ENCODE results near the gene ADGB. TPM values are rescaled to one million over a fixed set of nuclear protein-coding genes. Genes with fewer than 3 reads are reported as not detected.
A peak's percentile ranks its signal among the peaks of the same experiment; 100 is the strongest.

ADGB gene
- total RNA-seq, 4 donors from 2014 or later, result not detected

- in situ Hi-C loops (cut with MboI; ENCODE audit: low sequenced_read_pairs in 4 of 4) (no loop called here), intact Hi-C loops (cut with DNase I; ENCODE audit: low total_unique reads) (loop anchor here (10.0 kb wide), 1 partner anchor 155 kb away; the partner anchor contains the start of gene RAB32)
- peak; percentile 72 to 77 for ATAC-seq
Observed at GRCh38 chr6:146700078-146700686, 101.4 kb downstream of the ADGB start.

GRCh38 chr6:146701632-146702031, 102.9 kb downstream of the ADGB start:
- no peaks in the 10 kb centered on the region for H3K27me3 ChIP-seq
- TF ChIP-seq CTCF (IDR thresholded peaks at IDR 0.05 in 4 of 5, conservative IDR thresholded peaks at IDR 0.05 in 1 of 5) (no peak), POLR2A (IDR thresholded peaks at IDR 0.05) (no peak)
- intact Hi-C loops (cut with DNase I; ENCODE audit: low total_unique reads), result loop anchor here (10.0 kb wide), 1 partner anchor 157 kb away; the partner anchor contains the start of gene RAB32
- in situ Hi-C loops (cut with MboI; ENCODE audit: low sequenced_read_pairs in 4 of 4), result no loop called here
- ATAC-seq (no peak), DNase-seq (no peak)
- no peak overlapping the region for H3K4me3 ChIP-seq
- H3K9me3 ChIP-seq, result no peaks in the 10 kb centered on the region
- no peak overlapping the region for H3K27ac ChIP-seq
- H3K36me3 ChIP-seq, result no peaks in the 10 kb centered on the region
- H3K4me1 ChIP-seq, result peaks cover 0 to 3% of the 10 kb centered on the region in 2 donors

More at GRCh38 chr6:146700078-146700686, 101.4 kb downstream of the ADGB start:
- DNase-seq, result peak; percentile 46 to 50
- H3K4me3 ChIP-seq, result no peak overlapping the region
- no peak overlapping the region for H3K27ac ChIP-seq
- no peaks in the 10 kb centered on the region for H3K9me3 ChIP-seq
- H3K36me3 ChIP-seq, result no peaks in the 10 kb centered on the region
- H3K4me1 ChIP-seq, result peaks cover 0 to 3% of the 10 kb centered on the region in 2 donors
- no peaks in the 10 kb centered on the region for H3K27me3 ChIP-seq
- TF ChIP-seq POLR2A (IDR thresholded peaks at IDR 0.05) (no peak), CTCF (IDR thresholded peaks at IDR 0.05 in 4 of 5, conservative IDR thresholded peaks at IDR 0.05 in 1 of 5) (peak; percentile 32 to 70 (median 50))

GRCh38 chr6:146709036-146709622, 110.4 kb downstream of the ADGB start:
- intact Hi-C loops (cut with DNase I; ENCODE audit: low total_unique reads) (loop anchor here (10.0 kb wide), 1 partner anchor 164 kb away; the partner anchor contains the start of gene RAB32), in situ Hi-C loops (cut with MboI; ENCODE audit: low sequenced_read_pairs in 4 of 4) (no loop called here)
- Histone ChIP-seq H3K36me3 (no peaks in the 10 kb centered on the region), H3K27ac (no peak overlapping the region), H3K9me3 (no peaks in the 10 kb centered on the region), H3K4me1 (no peaks in the 10 kb centered on the region), H3K4me3 (no peak overlapping the region), H3K27me3 (no peaks in the 10 kb centered on the region)
- DNase-seq, result no peak
- ATAC-seq, result no peak
- TF ChIP-seq CTCF (IDR thresholded peaks at IDR 0.05 in 4 of 5, conservative IDR thresholded peaks at IDR 0.05 in 1 of 5) (no peak), POLR2A (IDR thresholded peaks at IDR 0.05) (no peak)

GRCh38 chr6:146719387-146719786, 120.6 kb downstream of the ADGB start:
- Histone ChIP-seq H3K4me3 (no peak overlapping the region), H3K36me3 (no peaks in the 10 kb centered on the region), H3K9me3 (no peaks in the 10 kb centered on the region), H3K4me1 (no peaks in the 10 kb centered on the region), H3K27me3 (no peaks in the 10 kb centered on the region), H3K27ac (no peak overlapping the region)
- TF ChIP-seq POLR2A (IDR thresholded peaks at IDR 0.05) (no peak), CTCF (IDR thresholded peaks at IDR 0.05 in 4 of 5, conservative IDR thresholded peaks at IDR 0.05 in 1 of 5) (no peak)
- DNase-seq (no peak), ATAC-seq (no peak)
- intact Hi-C loops (cut with DNase I; ENCODE audit: low total_unique reads) (no loop called here), in situ Hi-C loops (cut with MboI; ENCODE audit: low sequenced_read_pairs in 4 of 4) (no loop called here)

Data from gastrocnemius medialis (tissue), 4 donors.